Measurements from ENCODE around the gene MOGAT2.
A peak's percentile ranks its signal among the peaks of the same experiment; 100 is the strongest.
"Not testable (repeated sequence)": the region's sequence is repeated elsewhere in the genome, so short reads cannot be mapped to it uniquely, and the experiment has no call there.

Gene MOGAT2

DNA sequence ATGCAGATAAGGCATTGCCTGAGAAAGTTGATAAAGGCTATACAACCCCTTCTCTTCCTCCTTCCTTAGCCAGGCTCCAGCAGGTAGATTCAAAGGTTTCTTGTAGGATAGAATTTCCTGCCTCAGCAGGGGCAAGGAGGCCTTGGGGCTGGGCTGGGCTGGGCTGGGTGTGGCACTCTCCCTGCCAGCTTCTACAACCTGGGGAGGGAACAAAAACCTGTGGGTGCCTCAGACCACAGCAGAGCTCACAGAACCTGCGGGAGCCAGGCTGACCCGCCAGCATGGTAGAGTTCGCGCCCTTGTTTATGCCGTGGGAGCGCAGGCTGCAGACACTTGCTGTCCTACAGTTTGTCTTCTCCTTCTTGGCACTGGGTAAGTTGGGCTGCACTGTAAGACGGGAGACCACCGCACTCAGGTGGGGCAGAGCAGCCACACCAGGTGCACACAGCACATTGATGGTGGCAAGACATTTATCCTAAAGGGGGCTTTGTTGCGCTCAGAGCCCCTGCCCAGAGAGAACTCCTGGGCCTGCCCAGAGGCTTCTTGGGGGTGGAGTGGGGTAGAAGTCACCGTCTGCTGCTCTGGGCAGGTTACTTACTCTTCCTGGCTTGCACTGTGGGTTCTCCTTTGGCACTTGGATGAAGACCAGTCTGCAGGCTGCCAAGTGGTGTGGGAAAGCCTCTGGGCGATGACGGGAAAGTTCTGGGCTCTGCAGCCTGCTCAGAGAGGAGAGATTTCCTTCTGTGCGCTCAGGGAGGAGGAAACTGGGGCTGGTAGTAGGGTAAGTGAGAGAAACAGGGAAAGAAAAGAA lies at the start of gene MOGAT2:
Gene MOGAT2, plus strand, starts transcription at position 231 of the 811 bp plus-strand sequence. Its CDS starts 51 bp downstream, at position 282.
- DNase-seq = no peak

- DNase-seq = peak; percentile 77
Measured at GRCh38 chr11:75668451-75669297, 49.0 kb upstream of the MOGAT2 start, which contains the start of gene MAP6. Gene MAP6 (minus strand): TSS chr11:75669038. CDS start chr11:75668369, 669 bp downstream.

GRCh38 chr11:75673977-75674582 lies 43.6 kb upstream of the MOGAT2 start:
- no peak for DNase-seq

DNA sequence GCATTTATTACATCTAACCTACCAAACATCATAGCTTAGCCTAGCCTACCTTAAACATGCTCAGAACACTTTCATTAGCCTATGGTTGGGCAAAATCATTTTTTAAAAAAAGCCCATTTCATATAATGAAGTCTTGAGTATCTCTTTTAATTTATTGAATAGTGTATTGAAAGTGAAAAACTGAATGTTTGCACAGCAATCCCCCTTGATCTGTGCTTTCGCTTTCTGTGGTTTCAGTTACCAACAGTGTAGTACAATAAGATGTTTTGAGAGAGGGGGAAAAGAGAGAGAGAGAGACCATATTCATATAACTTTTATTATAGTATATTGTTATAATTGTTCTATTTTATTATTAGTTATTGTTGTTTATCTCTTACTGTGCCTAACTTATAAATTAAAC lies 40.4 kb upstream of the MOGAT2 start:
- DNase-seq = no peak

- no peak for DNase-seq
Measured at GRCh38 chr11:75677909-75678308, 39.7 kb upstream of the MOGAT2 start.

DNA sequence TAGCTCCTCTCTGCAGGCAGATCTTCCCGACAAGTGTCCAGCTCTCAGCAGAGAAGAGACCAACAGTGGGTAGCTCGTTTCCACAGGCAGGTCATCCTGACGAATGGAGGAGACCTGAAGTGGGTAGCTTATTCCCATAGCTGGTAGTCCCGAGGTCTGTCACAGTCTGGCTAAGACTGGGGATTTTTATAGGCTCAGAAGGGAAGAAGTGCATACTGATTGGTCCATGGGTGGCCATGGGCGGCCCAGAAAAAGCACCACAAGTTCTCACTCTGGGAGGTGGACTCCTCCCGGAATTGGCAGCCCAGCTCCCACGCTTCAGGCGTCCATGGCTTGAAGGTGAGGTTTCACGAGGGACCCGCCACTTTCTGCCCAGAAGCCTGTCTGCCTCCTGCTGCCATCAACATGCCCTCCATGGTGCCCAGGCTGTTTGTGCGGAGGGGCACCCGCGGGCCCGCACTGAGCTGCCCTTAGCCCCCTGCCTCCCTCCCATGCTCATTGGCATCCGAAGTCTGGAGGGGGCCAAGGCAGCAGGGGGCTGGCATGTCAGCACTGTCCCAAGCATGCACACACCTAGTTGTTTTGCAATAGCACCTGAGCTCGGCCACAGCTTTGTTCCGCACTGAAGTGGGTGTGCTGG lies 38.9 kb upstream of the MOGAT2 start:
- DNase-seq = no peak

- no peak for DNase-seq
Measured at GRCh38 chr11:75679566-75679965, 38.1 kb upstream of the MOGAT2 start.

DNA sequence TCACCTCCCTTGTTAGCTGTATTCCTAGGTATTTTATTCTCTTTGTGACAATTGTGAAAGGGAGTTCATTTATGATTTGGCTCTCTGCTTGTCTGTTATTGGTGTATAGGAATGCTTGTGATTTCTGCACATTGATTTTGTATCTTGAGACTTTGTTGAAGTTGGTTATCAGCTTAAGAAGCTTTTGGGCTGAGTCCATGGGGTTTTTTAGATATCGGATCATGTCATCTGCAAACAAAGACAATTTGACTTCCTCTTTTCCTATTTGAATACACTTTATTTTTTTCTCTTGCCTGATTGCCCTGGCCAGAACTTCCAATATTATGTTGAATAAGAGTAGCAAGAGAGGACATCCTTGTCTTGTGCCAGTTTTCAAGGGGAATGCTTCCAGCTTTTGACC lies 33.8 kb upstream of the MOGAT2 start:
- not testable (repeated sequence) for DNase-seq

- DNase-seq = no peak
Measured at GRCh38 chr11:75689863-75690609, 27.6 kb upstream of the MOGAT2 start.

DNA sequence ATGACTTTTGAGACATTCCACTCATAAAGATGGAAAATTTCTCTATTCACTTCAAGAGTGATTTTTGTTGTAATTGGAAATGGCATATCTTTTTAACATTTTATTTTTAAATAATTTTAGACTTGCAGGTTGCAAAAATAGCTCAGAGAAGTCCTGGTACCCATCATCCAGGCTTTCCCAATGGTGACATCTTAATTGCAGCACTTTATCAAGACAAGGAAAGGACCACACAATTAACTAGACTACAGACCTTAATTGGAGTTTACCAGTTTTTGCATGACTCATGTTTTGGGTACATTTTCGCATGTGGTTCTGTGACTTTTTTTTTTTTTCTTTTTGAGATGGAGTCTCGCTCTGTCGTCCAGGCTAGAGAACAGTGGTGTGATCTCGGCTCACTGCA lies 25.8 kb upstream of the MOGAT2 start:
- no peak for DNase-seq

- no peak for DNase-seq
Measured at GRCh38 chr11:75697906-75698581, 19.6 kb upstream of the MOGAT2 start.

GRCh38 chr11:75700940-75701339 lies 16.7 kb upstream of the MOGAT2 start:
- DNase-seq = no peak

DNA sequence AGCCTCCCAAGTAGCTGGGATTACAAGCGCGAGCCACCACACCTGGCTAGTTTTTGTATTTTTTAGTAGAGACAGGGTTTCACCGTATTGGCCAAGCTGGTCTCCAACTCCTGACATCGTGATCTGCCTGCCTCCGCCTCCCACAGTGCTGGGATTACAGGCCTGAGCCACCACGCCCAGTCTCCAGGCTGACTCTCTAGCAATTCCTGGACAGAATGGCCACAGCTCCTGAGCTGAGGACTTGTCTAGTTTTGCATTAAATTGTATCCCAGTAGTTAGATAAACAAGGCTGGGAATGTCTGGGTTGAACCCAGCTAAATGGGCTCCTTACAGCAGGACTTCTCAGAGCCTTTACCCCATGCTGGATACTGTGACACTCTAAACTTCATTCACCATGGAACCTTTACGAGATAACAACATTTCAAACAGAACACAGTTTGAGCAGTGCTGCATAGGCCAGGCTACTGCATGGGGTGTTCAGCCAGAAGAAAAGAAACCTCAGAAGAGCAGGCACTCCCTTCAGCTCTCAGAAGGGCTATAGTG lies 13.9 kb upstream of the MOGAT2 start:
- DNase-seq = no peak

DNA sequence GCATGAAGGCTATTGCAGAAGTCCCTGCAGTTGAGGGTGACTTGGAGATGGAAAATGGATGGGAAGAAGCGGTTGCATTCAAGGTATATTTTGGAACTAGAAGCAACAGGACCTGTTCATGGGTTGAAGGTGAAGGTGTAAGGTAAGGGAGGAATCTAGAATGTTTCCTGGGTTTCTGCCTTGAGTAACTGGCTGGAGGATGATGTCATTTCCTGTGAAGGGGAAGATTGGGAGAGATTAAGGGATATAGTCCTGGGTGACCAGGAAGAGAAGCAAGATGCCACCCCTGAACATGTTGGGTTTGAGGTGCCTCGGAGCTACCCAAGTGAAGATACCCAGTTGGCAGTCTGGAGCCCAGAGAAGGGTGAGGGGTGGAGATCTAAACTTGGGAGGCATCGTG lies 12.1 kb upstream of the MOGAT2 start:
- no peak for DNase-seq

- peak; percentile 29 for DNase-seq
Measured at GRCh38 chr11:75706260-75706729, 11.3 kb upstream of the MOGAT2 start.

- no peak for DNase-seq
Measured at GRCh38 chr11:75714211-75714610, 3.4 kb upstream of the MOGAT2 start.

- DNase-seq = no peak
Measured at GRCh38 chr11:75715688-75716087, 1.9 kb upstream of the MOGAT2 start.

- no peak for DNase-seq
Measured at GRCh38 chr11:75716659-75717058, 979 bp upstream of the MOGAT2 start.

DNA sequence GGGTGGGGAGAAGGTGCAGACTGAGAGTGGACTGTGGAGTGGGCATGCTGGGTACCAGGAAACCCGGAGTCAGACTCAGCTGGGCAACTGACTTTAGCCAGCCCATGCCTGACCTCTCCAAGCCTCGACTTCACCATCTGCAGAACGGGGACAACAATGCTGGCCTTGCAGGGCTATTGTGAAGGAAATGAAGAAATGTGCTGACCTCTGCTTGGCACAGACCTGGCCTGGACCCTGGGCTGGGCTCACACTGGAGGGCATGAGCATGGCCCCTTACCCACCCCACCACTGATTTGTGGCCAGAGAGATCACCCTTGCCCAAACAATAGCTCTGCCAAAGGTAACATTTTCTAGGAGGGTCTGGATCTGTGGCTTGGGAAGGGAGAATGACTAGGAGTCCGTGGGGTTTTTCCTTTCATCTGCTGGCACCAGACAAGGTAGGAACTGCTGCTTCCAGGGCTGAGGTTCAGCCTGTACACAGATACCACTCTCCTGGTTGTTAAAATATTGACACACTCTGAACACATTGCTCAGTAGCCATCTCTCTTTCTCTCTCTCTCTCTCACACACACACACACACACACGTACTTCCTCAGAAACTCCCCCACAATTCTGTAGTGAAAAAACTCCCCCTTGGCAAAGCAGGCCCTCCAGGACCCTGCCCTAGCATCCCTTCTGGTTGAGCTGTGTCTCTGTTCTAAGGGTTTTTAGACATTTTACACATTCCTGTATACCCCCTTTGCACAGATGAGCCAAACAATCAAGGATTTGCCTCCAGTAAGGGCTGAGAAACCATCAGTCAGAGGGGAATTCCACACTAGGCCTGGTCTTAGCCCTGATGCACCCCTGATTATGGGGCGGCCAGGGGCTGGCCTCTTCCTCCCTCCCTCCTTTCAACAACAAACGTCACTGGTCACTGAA lies 1.0 kb downstream of the MOGAT2 start:
- no peak for DNase-seq

Measured in NCI-H1417 treated with DMSO at 0.1 percent for 48 hours (cell line).